Ishikawa (cell line): Measurements from ENCODE around the gene KBTBD6.

ENCODE experiments used
- EP300 ChIP-seq: IDR thresholded peaks from 2 replicates; pipeline ENCODE4 v1.6.1; 2012; ENCODE audit warnings: borderline replicate concordance
- MAX ChIP-seq: IDR thresholded peaks from 2 replicates; pipeline ENCODE4 v1.6.1; 2012
- RAD21 ChIP-seq: IDR thresholded peaks from 2 replicates; pipeline ENCODE4 v1.6.1; 2012; ENCODE audit warnings: low read depth
- USF1 ChIP-seq: IDR thresholded peaks from 2 replicates; pipeline ENCODE4 v1.6.1; 2012

DNA sequence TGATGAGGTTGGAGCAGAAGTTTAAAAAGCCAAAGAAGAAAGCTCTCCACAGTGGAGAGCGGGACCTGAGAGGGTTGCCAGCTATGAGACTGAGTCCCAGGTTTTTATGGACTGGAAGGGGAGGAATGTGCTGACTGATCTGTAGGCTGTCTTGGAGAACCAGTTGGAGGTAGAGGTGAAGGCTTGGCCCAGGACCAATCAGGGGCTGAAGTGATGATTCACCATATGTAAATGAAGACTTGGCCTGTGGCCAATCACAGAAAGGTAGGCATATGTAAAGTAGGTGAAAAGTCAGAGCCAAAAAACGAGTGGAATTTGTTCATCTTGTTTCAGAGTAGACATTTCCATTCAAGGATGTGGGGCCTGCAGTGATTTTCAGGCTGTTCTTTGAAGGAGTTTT lies 17.5 kb upstream of the KBTBD6 start:
- no peak for TF ChIP-seq EP300
- no peak for TF ChIP-seq MAX
- no peak for TF ChIP-seq RAD21
- no peak for TF ChIP-seq USF1
